SK-N-SH (cell line): ENCODE results near the gene CDIP1.

Source experiments
- EP300 ChIP-seq, 2 experiments: IDR thresholded peaks; 2 replicates each; pipeline versions ENCODE4 v1.4.0 to v1.6.1; 2012; ENCODE audit warnings: borderline replicate concordance in 1 of 2, low read depth in 1 of 2, low read length in 1 of 2
- TF ChIP-seq, protein P1 (sequence below): fragments of 200-600 bp; sonication (generic); IDR thresholded peaks from 2 replicates; pipeline ENCODE4 v1.6.1; 2017; ENCODE audit warnings: antibody characterized with exemption, mild to moderate bottlenecking, moderate library complexity

DNA sequence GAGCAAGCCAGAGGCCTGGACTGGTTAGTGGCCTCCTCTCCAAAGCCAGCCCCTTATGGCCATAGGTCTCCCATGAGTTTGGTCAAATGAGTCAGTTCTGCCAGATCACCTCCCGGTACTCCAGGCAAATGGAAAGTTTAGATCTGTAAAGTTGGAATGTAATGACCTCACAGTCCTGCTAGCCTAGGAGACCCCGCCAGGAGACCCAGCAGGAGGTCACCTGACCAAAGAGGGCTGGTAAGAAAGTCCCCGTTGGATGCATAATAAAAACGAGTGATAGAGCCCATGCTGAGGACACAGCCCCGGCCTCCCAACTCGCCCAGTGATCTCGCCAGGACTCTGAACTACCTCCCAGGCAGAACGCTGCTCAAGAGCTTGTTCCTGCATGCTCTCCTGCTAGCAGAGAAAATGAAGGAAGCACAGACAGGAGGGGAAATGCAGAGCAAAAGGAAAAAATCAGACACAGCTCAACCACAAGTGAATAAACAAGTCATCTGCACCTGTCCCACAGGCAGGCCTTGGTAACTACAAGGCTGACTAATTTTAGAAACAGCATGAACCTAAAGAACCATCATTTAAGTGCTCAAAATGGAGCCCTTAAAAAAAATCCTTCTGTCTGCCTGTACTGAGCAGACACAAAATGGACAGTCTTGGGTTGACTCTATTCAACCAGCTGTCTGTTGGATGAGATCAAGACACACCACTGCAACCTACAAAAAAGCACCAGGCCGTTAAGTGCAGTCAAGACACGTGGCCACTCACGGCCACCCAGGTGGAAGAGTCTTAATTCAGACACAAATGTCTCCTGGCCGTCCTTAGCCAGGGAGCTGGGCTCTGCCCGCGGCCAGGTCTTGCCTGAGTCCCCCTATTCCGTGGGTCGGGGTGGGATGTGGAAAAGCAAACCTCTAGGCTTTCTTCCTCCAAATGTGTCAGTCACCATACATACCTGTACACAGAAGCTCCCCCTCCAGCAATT is 9.2 kb downstream of the CDIP1 start:
- TF ChIP-seq, protein P1, sequence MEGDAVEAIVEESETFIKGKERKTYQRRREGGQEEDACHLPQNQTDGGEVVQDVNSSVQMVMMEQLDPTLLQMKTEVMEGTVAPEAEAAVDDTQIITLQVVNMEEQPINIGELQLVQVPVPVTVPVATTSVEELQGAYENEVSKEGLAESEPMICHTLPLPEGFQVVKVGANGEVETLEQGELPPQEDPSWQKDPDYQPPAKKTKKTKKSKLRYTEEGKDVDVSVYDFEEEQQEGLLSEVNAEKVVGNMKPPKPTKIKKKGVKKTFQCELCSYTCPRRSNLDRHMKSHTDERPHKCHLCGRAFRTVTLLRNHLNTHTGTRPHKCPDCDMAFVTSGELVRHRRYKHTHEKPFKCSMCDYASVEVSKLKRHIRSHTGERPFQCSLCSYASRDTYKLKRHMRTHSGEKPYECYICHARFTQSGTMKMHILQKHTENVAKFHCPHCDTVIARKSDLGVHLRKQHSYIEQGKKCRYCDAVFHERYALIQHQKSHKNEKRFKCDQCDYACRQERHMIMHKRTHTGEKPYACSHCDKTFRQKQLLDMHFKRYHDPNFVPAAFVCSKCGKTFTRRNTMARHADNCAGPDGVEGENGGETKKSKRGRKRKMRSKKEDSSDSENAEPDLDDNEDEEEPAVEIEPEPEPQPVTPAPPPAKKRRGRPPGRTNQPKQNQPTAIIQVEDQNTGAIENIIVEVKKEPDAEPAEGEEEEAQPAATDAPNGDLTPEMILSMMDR = no peak
- TF ChIP-seq EP300 (IDR thresholded peaks at IDR 0.05; ENCODE audit: borderline replicate concordance in 1 of 2, low read depth in 1 of 2, low read length in 1 of 2) = no peak
